Measurements from ENCODE around the gene NAPG.
A peak's percentile ranks its signal among the peaks of the same experiment; 100 is the strongest.
"Not testable (repeated sequence)": the region's sequence is repeated elsewhere in the genome, so short reads cannot be mapped to it uniquely, and the experiment has no call there.

NAPG gene

GRCh38 chr18:10552226-10552625 is 26.4 kb downstream of the NAPG start:
- no peak for DNase-seq

- DNase-seq = not testable (repeated sequence)
These were observed 30.4 kb downstream of the NAPG start for GRCh38 chr18:10556251-10556650.

GRCh38 chr18:10557085-10557677 is 31.4 kb downstream of the NAPG start:
- DNase-seq = no peak

GRCh38 chr18:10558243-10558966 is 32.6 kb downstream of the NAPG start:
- no peak for DNase-seq

- DNase-seq = no peak
These were observed 33.1 kb downstream of the NAPG start for GRCh38 chr18:10558967-10559298.

GRCh38 chr18:10559553-10560451 is 34.0 kb downstream of the NAPG start:
- DNase-seq = no peak

- peak; percentile 44 to 52 for DNase-seq
These were observed 34.7 kb downstream of the NAPG start for GRCh38 chr18:10560452-10561045.

GRCh38 chr18:10562773-10563160 is 36.9 kb downstream of the NAPG start:
- no peak for DNase-seq

GRCh38 chr18:10563886-10564285 is 38.1 kb downstream of the NAPG start:
- DNase-seq = no peak

- no peak for DNase-seq
These were observed 39.3 kb downstream of the NAPG start for GRCh38 chr18:10564975-10565773.

GRCh38 chr18:10565835-10566234 is 40.0 kb downstream of the NAPG start:
- no peak for DNase-seq

GRCh38 chr18:10566390-10566789 is 40.6 kb downstream of the NAPG start:
- DNase-seq = no peak

GRCh38 chr18:10569941-10570340 is 44.1 kb downstream of the NAPG start:
- not testable (repeated sequence) for DNase-seq

- no peak for DNase-seq
These were observed 44.8 kb downstream of the NAPG start for GRCh38 chr18:10570622-10571021.

GRCh38 chr18:10571537-10571936 is 45.7 kb downstream of the NAPG start:
- no peak for DNase-seq

GRCh38 chr18:10573261-10573660 is 47.4 kb downstream of the NAPG start:
- not testable (repeated sequence) for DNase-seq

- DNase-seq = not testable (repeated sequence)
These were observed 48.6 kb downstream of the NAPG start for GRCh38 chr18:10574412-10574811.

- DNase-seq = not testable (repeated sequence)
These were observed 52.2 kb downstream of the NAPG start for GRCh38 chr18:10577842-10578572.

GRCh38 chr18:10578573-10578899 is 52.7 kb downstream of the NAPG start:
- not testable (repeated sequence) for DNase-seq

GRCh38 chr18:10579079-10579867 is 53.4 kb downstream of the NAPG start:
- DNase-seq = no peak

- DNase-seq = no peak
These were observed 54.4 kb downstream of the NAPG start for GRCh38 chr18:10580215-10580614.
